SK-N-SH (cell line): ENCODE results near the gene LRMDA. TPM values are rescaled to one million over a fixed set of nuclear protein-coding genes. Genes with fewer than 3 reads are reported as not detected.

Experiments
- CTCF ChIA-PET: fragments of 300-600, 350-600 bp; formaldehyde crosslinking; extraction: SDS; loops from one replicate; lab custom pipeline; 2021; lab: Yijun Ruan, JAX
- POLR2A ChIA-PET: fragments of 350-600 bp; sonication (Branson Sonifier 250); formaldehyde crosslinking; extraction: SDS; loops from one replicate; lab custom pipeline; 2020; ENCODE audit warnings: antibody characterized with exemption, inconsistent platforms; lab: Yijun Ruan, JAX
- DNase-seq: peaks from one replicate; pipeline ENCODE4 v3.0.0; 2012
- H2AFZ ChIP-seq: fragments of 200-600 bp; sonication (generic); 2 replicates; pipeline ENCODE4 v1.8.1; 2016; ENCODE audit warnings: antibody characterized with exemption, mild to moderate bottlenecking, low read depth
- H3F3A ChIP-seq: fragments of 200-600 bp; sonication (generic); replicated peaks from 2 replicates; pipeline ENCODE3; 2016; ENCODE audit warnings: antibody characterized with exemption, mild to moderate bottlenecking; ENCODE audit not compliant: insufficient read depth
- H3K27ac ChIP-seq, 2 experiments: fragments of 200-500 bp in 1 of 2; fragments of 200-600 bp in 1 of 2; sonication (Bioruptor generic) in 1 of 2; sonication (generic), shearing (Covaris generic) in 1 of 2; 2 replicates each; pipeline versions ENCODE4 v1.5.1 to v1.6.1; 2014 to 2016; ENCODE audit warnings: low read depth in 2 of 2, inconsistent platforms in 1 of 2, low read length in 1 of 2, mild to moderate bottlenecking in 1 of 2, mixed read lengths in 1 of 2
- H3K27me3 ChIP-seq: fragments of 200-600 bp; sonication (generic), shearing (Covaris generic); 2 replicates; pipeline ENCODE4 v1.6.1; 2016; ENCODE audit warnings: mixed run types; ENCODE audit not compliant: insufficient read depth
- H3K36me3 ChIP-seq, 2 experiments: fragments of 200-500 bp in 1 of 2; fragments of 200-600 bp in 1 of 2; sonication (Bioruptor generic) in 1 of 2; sonication (generic) in 1 of 2; replicated peaks in 1 of 2; 2 replicates each; pipeline versions ENCODE3 to v1.5.1; 2014 to 2016; ENCODE audit warnings: low read length in 1 of 2, mild to moderate bottlenecking in 1 of 2; ENCODE audit not compliant: insufficient read depth in 2 of 2, control insufficient read depth in 1 of 2
- H3K4me1 ChIP-seq, 2 experiments: fragments of 200-500 bp in 1 of 2; fragments of 200-600 bp in 1 of 2; sonication (Bioruptor generic) in 1 of 2; sonication (generic), shearing (Covaris generic) in 1 of 2; 2 replicates each; pipeline versions ENCODE4 v1.5.1 to v1.6.1; 2014 to 2016; ENCODE audit warnings: low read depth in 1 of 2, low read length in 1 of 2, mixed run types in 1 of 2; ENCODE audit not compliant: insufficient read depth in 2 of 2, control insufficient read depth in 1 of 2
- H3K4me2 ChIP-seq: fragments of 200-600 bp; sonication (generic), shearing (Covaris generic); 2 replicates; pipeline ENCODE4 v1.6.1; 2017; ENCODE audit warnings: mixed run types
- H3K4me3 ChIP-seq, 2 experiments: fragments of 200-500 bp in 1 of 2; fragments of 200-600 bp in 1 of 2; sonication (Bioruptor generic) in 1 of 2; sonication (generic), shearing (Covaris generic) in 1 of 2; 2 replicates each; pipeline versions ENCODE4 v1.5.1 to v1.8.1; 2014 to 2016; ENCODE audit warnings: low read depth in 2 of 2, inconsistent platforms in 1 of 2, low read length in 1 of 2, mild to moderate bottlenecking in 1 of 2, mixed read lengths in 1 of 2, moderate library complexity in 1 of 2
- H3K79me2 ChIP-seq: fragments of 200-600 bp; sonication (generic); 2 replicates; pipeline ENCODE4 v1.8.1; 2017; ENCODE audit warnings: mild to moderate bottlenecking; ENCODE audit not compliant: insufficient read depth
- H3K9ac ChIP-seq: fragments of 200-600 bp; sonication (generic); 2 replicates; pipeline ENCODE4 v1.6.1; 2017; ENCODE audit warnings: mixed run types
- H3K9me2 ChIP-seq: fragments of 200-600 bp; sonication (generic); 2 replicates; pipeline ENCODE4 v1.6.1; 2017; ENCODE audit warnings: mixed run types
- H3K9me3 ChIP-seq: fragments of 200-600 bp; sonication (generic); 2 replicates; pipeline ENCODE4 v1.6.1; 2017; ENCODE audit warnings: mixed run types, mild to moderate bottlenecking, moderate library complexity
- H4K20me1 ChIP-seq: fragments of 200-600 bp; sonication (generic); 2 replicates; pipeline ENCODE4 v1.6.1; 2017; ENCODE audit warnings: mild to moderate bottlenecking, mixed run types; ENCODE audit not compliant: insufficient read depth
- ELF1 ChIP-seq: IDR thresholded peaks from 2 replicates; pipeline ENCODE4 v1.4.0; 2012
- EP300 ChIP-seq, 2 experiments: IDR thresholded peaks; 2 replicates each; pipeline versions ENCODE4 v1.4.0 to v1.6.1; 2012; ENCODE audit warnings: borderline replicate concordance in 1 of 2, low read depth in 1 of 2, low read length in 1 of 2
- EZH2phosphoT487 ChIP-seq: fragments of 200-600 bp; sonication (generic); IDR thresholded peaks from 2 replicates; pipeline ENCODE4 v1.6.1; 2017; ENCODE audit warnings: low read depth, mixed run types, mild to moderate bottlenecking, antibody characterized with exemption, moderate library complexity, borderline replicate concordance
- FOSL2 ChIP-seq: IDR thresholded peaks from 2 replicates; pipeline ENCODE4 v1.4.0; 2012; ENCODE audit warnings: low read depth, mild to moderate bottlenecking, moderate library complexity, borderline replicate concordance
- FOXJ3 ChIP-seq: sonication (generic); formaldehyde crosslinking; IDR thresholded peaks from 2 replicates; pipeline ENCODE4 v1.5.1; 2020; ENCODE audit warnings: mild to moderate bottlenecking, missing genetic modification reagents
- FOXM1 ChIP-seq: IDR thresholded peaks from 2 replicates; pipeline ENCODE4 v1.4.0; 2012; ENCODE audit warnings: low read depth, mild to moderate bottlenecking
- GABPA ChIP-seq: IDR thresholded peaks from 2 replicates; pipeline ENCODE4 v1.4.0; 2012; ENCODE audit warnings: low read depth, mild to moderate bottlenecking
- MXI1 ChIP-seq: IDR thresholded peaks from 2 replicates; pipeline ENCODE4 v1.6.1; 2012; ENCODE audit warnings: mild to moderate bottlenecking, low read depth, low read length, improper control_type of control experiment
- PBX3 ChIP-seq: IDR thresholded peaks from 2 replicates; pipeline ENCODE4; 2012
- POLR2AphosphoS5 ChIP-seq: IDR thresholded peaks from 2 replicates; pipeline ENCODE4 v1.6.1; 2012; ENCODE audit warnings: low read depth, low read length
- REST ChIP-seq: IDR thresholded peaks from 2 replicates; pipeline ENCODE4 v1.6.1; 2012; ENCODE audit warnings: mild to moderate bottlenecking, low read depth, low read length, moderate library complexity
- RXRA ChIP-seq: IDR thresholded peaks from 2 replicates; pipeline ENCODE4 v1.4.0; 2012; ENCODE audit warnings: low read depth, mild to moderate bottlenecking, borderline replicate concordance
- SIN3A ChIP-seq: IDR thresholded peaks from 2 replicates; pipeline ENCODE4 v1.6.1; 2012; ENCODE audit warnings: low read depth, mild to moderate bottlenecking, low read length, moderate library complexity, borderline replicate concordance
- SMC3 ChIP-seq: IDR thresholded peaks from 2 replicates; pipeline ENCODE4 v1.6.1; 2012; ENCODE audit warnings: low read depth, low read length, improper control_type of control experiment
- TAF1 ChIP-seq: IDR thresholded peaks from 2 replicates; pipeline ENCODE4 v1.6.1; 2012; ENCODE audit warnings: low read depth, mild to moderate bottlenecking, low read length, moderate library complexity, borderline replicate concordance
- TCF12 ChIP-seq: IDR thresholded peaks from 2 replicates; pipeline ENCODE4 v1.4.0; 2012
- TEAD4 ChIP-seq: IDR thresholded peaks from 2 replicates; pipeline ENCODE4 v1.4.0; 2012; ENCODE audit warnings: mild to moderate bottlenecking, borderline replicate concordance; ENCODE audit not compliant: insufficient read depth
- USF1 ChIP-seq: IDR thresholded peaks from 2 replicates; pipeline ENCODE4 v1.4.0; 2012; ENCODE audit warnings: low read depth, borderline replicate concordance
- USF2 ChIP-seq: fragments of 150-350 bp; IDR thresholded peaks from 2 replicates; pipeline ENCODE4 v1.6.1; 2017; ENCODE audit warnings: antibody characterized with exemption, low read length, low read depth, borderline replicate concordance
- WGBS: methylation state at CpG from one replicate; pipeline ENCODE4 v1.1.6; 2017; ENCODE audit warnings: low lambda C conversion rate; 5-methylcytosine and 5-hydroxymethylcytosine counted together
- polyA plus RNA-seq, 3 experiments: library from polyadenylated mRNA; depleted of rRNA; stranded (reverse); fragments of >200 nt; gene quantifications; 2 replicates each; pipeline ENCODE4 v1.2.3, GENCODE V29; 2012

Gene LRMDA
- polyA plus RNA-seq, 1 of the 3 experiments (the other 2 are of a cell fraction): 0.95 TPM

- no peak for TF ChIP-seq USF2
- no peak for TF ChIP-seq RXRA
- TF ChIP-seq MXI1: no peak
- no peak for TF ChIP-seq PBX3
- TF ChIP-seq EP300 (IDR thresholded peaks at IDR 0.05; ENCODE audit: borderline replicate concordance in 1 of 2, low read depth in 1 of 2, low read length in 1 of 2): no peak
- TF ChIP-seq FOXJ3 (CRISPR knock-in tag): no peak
- TF ChIP-seq, all 33 proteins: peak for 0
These were observed 756.8 kb downstream of the LRMDA start (continued) for GRCh38 chr10:76188216-76188615.

GRCh38 chr10:76190634-76191270 is 759.3 kb downstream of the LRMDA start:
- Histone ChIP-seq H3K27ac (no peak overlapping the region), H3K27me3 (no peaks in the 10 kb centered on the region), H3K36me3 (no peaks in the 10 kb centered on the region), H3K9me2 (no peaks in the 10 kb centered on the region), H2AFZ (no peak overlapping the region), H3K4me2 (no peak overlapping the region), H3K79me2 (no peaks in the 10 kb centered on the region), H3F3A (no peaks in the 10 kb centered on the region), H3K4me1 (peaks cover 0 to 7% of the 10 kb centered on the region in 2 experiments; a peak in 2 of 4 replicates), H4K20me1 (no peaks in the 10 kb centered on the region), H3K9me3 (no peaks in the 10 kb centered on the region), H3K4me3 (no peak overlapping the region), H3K9ac (no peak overlapping the region)
- WGBS: 91% methylated on average over 8 of the region's 8 CpGs
- no peak for DNase-seq
- ChIA-PET POLR2A (no interaction called here), CTCF (interaction anchor here (1.0 kb wide), 1 partner anchor 794 kb away, joined by 3 read pairs; no protein-coding TSS in a partner anchor)
- TF ChIP-seq POLR2AphosphoS5 (no peak), MXI1 (no peak), ELF1 (no peak), FOXM1 (no peak), USF2 (no peak), REST (no peak), EZH2phosphoT487 (no peak), PBX3 (no peak), SIN3A (no peak), SMC3 (no peak), TCF12 (no peak), GABPA (no peak), TAF1 (no peak), TEAD4 (no peak), USF1 (no peak), FOSL2 (no peak)
